ENCODE data around the gene KRT6A.

GRCh38 chr12:52521568-52522266, 28.7 kb upstream of the KRT6A start:
- TF ChIP-seq POLR2A (IDR thresholded peaks at IDR 0.05) (no peak), CTCF (IDR thresholded peaks at IDR 0.05) (no peak)

Data from Peyer's patch (tissue), 4 donors.